Neuron (in vitro differentiated cells): ENCODE results near the gene YTHDF1.

Experiments
- H2AFZ ChIP-seq: one replicate; pipeline ENCODE4 v1.6.1; 2013; ENCODE audit warnings: low read depth, mild to moderate bottlenecking, inconsistent platforms, low read length, moderate library complexity
- H3K27me3 ChIP-seq: one replicate; pipeline ENCODE4 v1.6.1; 2013; ENCODE audit warnings: low read length; ENCODE audit not compliant: insufficient read depth
- H3K36me3 ChIP-seq: one replicate; pipeline ENCODE4 v1.6.1; 2013; ENCODE audit warnings: low read length; ENCODE audit not compliant: insufficient read depth
- H3K4me1 ChIP-seq: one replicate; pipeline ENCODE4 v1.6.1; 2013; ENCODE audit warnings: low read length; ENCODE audit not compliant: insufficient read depth
- H3K4me3 ChIP-seq: 2 replicates; pipeline ENCODE4 v1.5.1; 2013; ENCODE audit warnings: mild to moderate bottlenecking, low read length, moderate library complexity
- H3K9me3 ChIP-seq: one replicate; pipeline ENCODE4 v1.6.1; 2013; ENCODE audit warnings: low read length

The YTHDF1 gene

GRCh38 chr20:63216041-63216848 is at the start of gene YTHDF1:
Gene YTHDF1 (minus strand): TSS chr20:63216131. CDS start chr20:63215892, 239 bp downstream.
- Histone ChIP-seq H3K27me3 (peaks cover 19% of the 10 kb centered on the region), H3K4me1 (peaks cover 20% of the 10 kb centered on the region), H3K4me3 (peak within 1 kb of the TSS; percentile 86), H2AFZ (peak within 1 kb of the TSS; percentile 71), H3K36me3 (peaks cover 35% of the 10 kb centered on the region), H3K9me3 (no peaks in the 10 kb centered on the region)

- Histone ChIP-seq H3K4me1 (peaks cover 64% of the 10 kb centered on the region), H3K4me3 (no peak overlapping the region)
Measured at GRCh38 chr20:63264519-63264918, 48.6 kb upstream of the YTHDF1 start.

GRCh38 chr20:63264000-63264399 is 48.1 kb upstream of the YTHDF1 start:
- H3K4me1 ChIP-seq: peaks cover 60% of the 10 kb centered on the region
- H3K4me3 ChIP-seq: no peak overlapping the region
- H3K27me3 ChIP-seq: no peaks in the 10 kb centered on the region
- H3K9me3 ChIP-seq: no peaks in the 10 kb centered on the region
- no peak overlapping the region for H2AFZ ChIP-seq
- H3K36me3 ChIP-seq: no peaks in the 10 kb centered on the region

More at GRCh38 chr20:63264519-63264918, 48.6 kb upstream of the YTHDF1 start:
- Histone ChIP-seq H3K9me3 (no peaks in the 10 kb centered on the region), H3K36me3 (no peaks in the 10 kb centered on the region), H2AFZ (peak overlapping the region; percentile 18), H3K27me3 (no peaks in the 10 kb centered on the region)

DNA sequence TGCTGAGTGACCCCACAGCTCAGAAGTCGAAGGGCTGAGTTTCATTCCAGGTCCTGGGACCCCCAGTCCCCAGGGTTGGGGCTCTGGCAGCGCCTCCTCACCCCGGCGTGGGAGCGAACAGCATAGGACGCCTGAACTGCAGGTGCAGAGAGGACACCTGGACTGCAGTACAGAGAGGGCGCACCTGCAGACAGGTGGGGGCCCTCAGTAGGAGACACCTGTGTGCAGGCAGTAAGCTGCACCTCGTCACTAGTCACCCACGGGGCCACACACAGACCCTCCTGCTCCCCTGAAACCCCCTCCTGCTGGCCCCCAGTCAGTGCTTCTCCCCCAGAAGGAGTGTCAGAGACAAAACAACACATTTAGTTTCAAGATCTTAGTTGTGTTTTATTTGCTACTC is 46.9 kb upstream of the YTHDF1 start:
- Histone ChIP-seq H2AFZ (no peak overlapping the region), H3K4me3 (no peak overlapping the region), H3K36me3 (no peaks in the 10 kb centered on the region), H3K9me3 (no peaks in the 10 kb centered on the region), H3K4me1 (peaks cover 48% of the 10 kb centered on the region), H3K27me3 (no peaks in the 10 kb centered on the region)

GRCh38 chr20:63261795-63262528 is 46.0 kb upstream of the YTHDF1 start:
- Histone ChIP-seq H3K9me3 (peaks cover 3% of the 10 kb centered on the region), H3K36me3 (no peaks in the 10 kb centered on the region), H3K4me3 (peak overlapping the region; percentile 19), H2AFZ (no peak overlapping the region), H3K27me3 (no peaks in the 10 kb centered on the region), H3K4me1 (peaks cover 45% of the 10 kb centered on the region)

DNA sequence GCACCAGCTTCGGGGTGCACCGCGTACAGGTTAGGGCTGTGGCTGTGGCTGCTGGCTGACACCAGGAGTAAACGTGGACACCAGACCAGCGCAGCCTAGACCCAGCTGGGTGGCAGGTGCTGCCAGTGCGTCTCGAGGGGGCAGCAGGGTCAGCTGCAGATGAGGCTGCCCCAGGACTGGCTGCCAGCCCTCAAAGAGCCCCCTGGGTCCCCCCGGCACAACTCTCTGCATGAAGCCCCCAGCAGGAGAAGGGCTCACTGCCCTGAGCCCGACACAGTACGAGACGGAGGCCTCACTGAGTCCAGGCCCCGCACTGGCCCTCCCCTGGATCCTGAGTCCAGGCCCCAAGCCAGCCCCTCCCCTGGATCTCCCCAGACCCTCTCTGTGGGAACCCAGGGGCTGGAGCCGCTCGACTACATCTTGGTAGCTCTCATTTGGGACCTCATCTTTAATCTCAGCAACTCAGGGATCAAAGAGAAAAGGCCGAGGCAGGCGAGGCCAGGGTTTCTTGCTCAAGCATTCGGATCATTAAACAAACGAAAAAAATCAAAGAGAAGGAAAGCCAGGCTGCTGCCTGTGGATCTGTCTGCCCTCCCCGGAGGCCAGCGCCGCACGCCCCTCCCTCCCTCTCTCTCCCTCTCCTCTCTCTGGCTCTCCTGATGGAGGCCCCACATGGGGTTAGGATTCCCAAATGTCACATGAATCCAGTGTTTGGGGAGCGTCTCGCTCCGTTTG is 45.3 kb upstream of the YTHDF1 start:
- Histone ChIP-seq H2AFZ (no peak overlapping the region), H3K36me3 (no peaks in the 10 kb centered on the region), H3K9me3 (peaks cover 6% of the 10 kb centered on the region), H3K4me1 (peaks cover 46% of the 10 kb centered on the region), H3K4me3 (peak overlapping the region; percentile 19), H3K27me3 (no peaks in the 10 kb centered on the region)

- Histone ChIP-seq H3K27me3 (no peaks in the 10 kb centered on the region), H3K4me3 (no peak overlapping the region), H3K36me3 (no peaks in the 10 kb centered on the region), H3K4me1 (peaks cover 53% of the 10 kb centered on the region), H3K9me3 (peaks cover 6% of the 10 kb centered on the region), H2AFZ (no peak overlapping the region)
Measured at GRCh38 chr20:63260521-63260920, 44.6 kb upstream of the YTHDF1 start.

DNA sequence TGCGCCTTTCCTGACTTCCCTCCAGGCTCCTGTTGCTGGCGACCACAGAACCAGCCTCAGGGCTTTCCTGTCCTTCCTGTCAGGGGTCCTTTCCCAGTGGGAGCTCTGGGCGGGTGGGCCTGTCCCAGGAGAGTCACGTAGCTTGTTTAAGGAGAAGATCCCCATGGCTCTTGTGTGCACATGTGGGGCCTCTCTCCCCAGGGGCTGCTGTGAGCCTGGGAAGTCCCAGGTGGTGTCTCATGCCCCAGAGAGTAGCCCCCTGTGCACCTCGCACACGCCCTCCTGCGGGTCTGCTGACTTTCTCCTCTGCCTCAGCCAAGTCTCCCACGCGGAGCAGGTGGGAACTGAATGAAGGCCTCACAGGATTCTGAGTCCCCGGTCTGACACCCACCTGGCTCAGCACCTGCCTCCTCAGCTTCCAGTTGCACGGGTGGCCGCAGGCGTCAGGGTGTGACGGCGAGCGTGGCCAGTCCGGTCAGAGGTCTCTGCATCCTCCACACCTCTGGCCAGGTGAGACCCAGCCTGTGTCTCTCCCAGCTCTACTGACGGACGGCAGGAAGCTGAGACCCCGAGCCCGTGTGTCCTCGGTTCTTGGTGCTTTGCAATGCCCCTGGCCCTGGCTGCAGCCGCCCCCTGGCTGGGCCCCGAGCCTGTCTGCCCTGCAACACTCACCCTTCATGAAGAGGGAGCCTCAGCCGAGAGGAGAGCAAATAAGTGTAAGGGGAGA is 44.0 kb upstream of the YTHDF1 start:
- peaks cover 55% of the 10 kb centered on the region for H3K4me1 ChIP-seq
- no peaks in the 10 kb centered on the region for H3K36me3 ChIP-seq
- H3K9me3 ChIP-seq: peaks cover 6% of the 10 kb centered on the region
- H3K4me3 ChIP-seq: no peak overlapping the region
- H3K27me3 ChIP-seq: no peaks in the 10 kb centered on the region
- no peak overlapping the region for H2AFZ ChIP-seq

DNA sequence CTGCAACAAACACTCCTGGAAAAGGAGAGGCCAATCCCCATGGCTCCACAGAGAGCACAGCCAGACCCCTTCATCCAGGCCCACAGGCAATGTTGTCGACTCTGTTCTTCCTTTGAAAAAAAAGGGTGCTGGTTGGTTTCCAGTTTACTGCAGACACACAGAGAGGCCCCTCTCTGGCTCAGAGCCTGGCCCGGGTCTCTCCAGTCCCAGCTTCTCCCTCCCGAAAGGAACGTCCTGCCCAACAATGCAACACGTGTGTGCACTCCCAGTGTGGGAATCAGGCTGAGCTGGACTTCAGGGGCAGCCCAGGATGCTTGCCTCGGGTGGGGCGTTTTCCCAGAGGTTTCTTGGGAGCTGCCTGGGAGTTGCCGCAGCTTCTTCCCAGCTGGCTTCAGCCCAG is 42.9 kb upstream of the YTHDF1 start:
- Histone ChIP-seq H3K4me3 (no peak overlapping the region), H3K27me3 (no peaks in the 10 kb centered on the region), H3K4me1 (peaks cover 48% of the 10 kb centered on the region), H2AFZ (no peak overlapping the region), H3K9me3 (peaks cover 6% of the 10 kb centered on the region), H3K36me3 (no peaks in the 10 kb centered on the region)

- Histone ChIP-seq H2AFZ (no peak overlapping the region), H3K36me3 (no peaks in the 10 kb centered on the region), H3K27me3 (no peaks in the 10 kb centered on the region), H3K9me3 (peaks cover 6% of the 10 kb centered on the region), H3K4me3 (no peak overlapping the region), H3K4me1 (peaks cover 50% of the 10 kb centered on the region)
Measured at GRCh38 chr20:63257629-63258028, 41.7 kb upstream of the YTHDF1 start.

- Histone ChIP-seq H2AFZ (no peak overlapping the region), H3K27me3 (no peaks in the 10 kb centered on the region), H3K4me1 (peaks cover 51% of the 10 kb centered on the region), H3K36me3 (no peaks in the 10 kb centered on the region), H3K4me3 (no peak overlapping the region), H3K9me3 (peaks cover 6% of the 10 kb centered on the region)
Measured at GRCh38 chr20:63256954-63257353, 41.0 kb upstream of the YTHDF1 start.

DNA sequence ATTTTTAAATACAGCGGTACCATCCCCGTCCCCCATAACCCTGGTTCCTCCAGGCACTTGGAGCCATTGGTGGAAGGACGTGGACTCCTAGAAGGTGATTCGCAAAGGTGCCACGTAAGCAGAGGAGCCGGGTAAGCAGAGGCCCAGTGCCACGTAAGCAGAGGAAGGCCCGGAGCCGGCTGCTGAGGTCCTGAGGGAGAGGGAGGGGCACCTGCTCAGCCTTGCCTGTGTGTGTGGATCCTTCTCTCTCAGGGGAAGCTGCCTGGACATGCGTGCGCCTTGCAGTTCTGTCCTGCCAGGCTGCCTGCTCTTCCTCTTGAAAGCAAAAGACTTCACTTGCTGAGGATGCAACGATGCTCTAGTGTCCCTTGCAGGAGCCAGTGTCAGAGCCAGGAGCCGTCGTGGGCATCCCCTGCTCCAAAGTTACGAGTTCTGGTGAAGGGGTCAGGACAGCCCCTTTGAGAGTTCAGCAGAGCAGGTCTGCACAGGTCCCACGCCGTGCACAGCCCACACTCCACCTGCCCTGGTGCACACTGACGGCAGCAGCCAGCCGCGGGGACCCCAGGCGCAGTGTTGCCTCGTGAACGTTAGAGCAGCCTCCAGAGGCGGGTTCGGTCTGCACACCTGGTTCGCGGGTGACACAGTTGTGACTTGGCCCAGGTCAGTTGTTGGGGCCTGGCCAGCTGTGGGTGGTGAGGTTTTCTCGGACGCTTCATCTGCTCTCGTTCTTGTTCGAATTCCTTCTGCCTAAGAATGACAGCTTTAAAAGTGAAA is 40.2 kb upstream of the YTHDF1 start:
- Histone ChIP-seq H3K9me3 (peaks cover 6% of the 10 kb centered on the region), H2AFZ (no peak overlapping the region), H3K27me3 (no peaks in the 10 kb centered on the region), H3K4me3 (no peak overlapping the region), H3K4me1 (peaks cover 47% of the 10 kb centered on the region), H3K36me3 (no peaks in the 10 kb centered on the region)
